ENCODE data around the gene CCDC74B. TPM values are rescaled to one million over a fixed set of nuclear protein-coding genes. Genes with fewer than 3 reads are reported as not detected.

The CCDC74B gene
- polyA plus RNA-seq, 1 donor (not counting 4 experiments of a cell fraction or from before 2014, with no cell fraction given), result 0.52 TPM

DNA sequence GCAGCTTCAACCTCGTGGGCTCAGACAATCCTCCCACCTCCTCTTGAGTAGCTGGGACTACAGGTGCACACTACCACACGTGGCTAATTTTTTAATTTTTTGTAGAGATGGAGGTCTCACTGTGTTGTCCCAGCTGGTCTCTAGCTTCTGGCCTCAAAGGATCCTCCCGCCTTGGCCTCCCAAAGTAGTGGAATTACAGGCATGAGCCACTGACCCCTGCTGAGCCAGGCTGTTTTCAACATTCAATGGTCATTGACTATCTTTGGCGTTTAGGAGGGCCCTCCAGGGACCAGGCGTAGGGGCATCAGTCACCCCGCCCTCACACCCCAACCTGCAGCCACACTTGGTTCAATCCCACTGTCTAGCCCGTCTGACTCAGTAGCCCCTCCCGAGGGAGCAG, 42.4 kb upstream of the CCDC74B start:
- Histone ChIP-seq H2AFZ (ENCODE audit: control insufficient read depth, low read length) (no peak overlapping the region), H3K36me3 (ENCODE audit: control insufficient read depth in 2 of 2, extremely low read depth in 1 of 2, insufficient read depth in 2 of 2, low read length in 2 of 2) (peaks cover 1 to 9% of the 10 kb centered on the region in 2 experiments), H3K9me1 (ENCODE audit: control insufficient read depth, extremely low read depth, insufficient read depth, low read length) (peaks cover 4% of the 10 kb centered on the region), H3K79me2 (ENCODE audit: control insufficient read depth, insufficient read depth, low read length) (peaks cover 30% of the 10 kb centered on the region), H3K27ac (ENCODE audit: control insufficient read depth, insufficient read depth, low read length) (no peak overlapping the region), H3K4me2 (ENCODE audit: control insufficient read depth, extremely low read depth, insufficient read depth, low read depth, low read length) (no peak overlapping the region), H3K4me1 (ENCODE audit: control insufficient read depth, extremely low read depth, insufficient read depth, low read length) (peaks cover 7% of the 10 kb centered on the region), H3K4me3 (ENCODE audit: control insufficient read depth in 2 of 3, extremely low read depth in 1 of 3, insufficient read depth in 2 of 3, low read depth in 1 of 3, low read length in 3 of 3) (no peak overlapping the region), H3K9ac (ENCODE audit: control insufficient read depth, extremely low read depth, insufficient read depth, low read length) (no peak overlapping the region), H3K9me3 (ENCODE audit: control insufficient read depth, low read depth, low read length) (no peaks in the 10 kb centered on the region), H4K20me1 (ENCODE audit: control insufficient read depth, extremely low read depth, insufficient read depth, low read length) (no peaks in the 10 kb centered on the region), H3K27me3 (ENCODE audit: control insufficient read depth, extremely low read depth, insufficient read depth, low read length) (no peaks in the 10 kb centered on the region)
- dilution Hi-C loops (cut with MboI; ENCODE audit: extremely low pct_ligation_motif_present, low sequenced_read_pairs), result no loop called here
- DNase-seq (ENCODE audit: low read depth, low spot score) (no peak), FAIRE-seq (no peak)
- TF ChIP-seq, protein P1, sequence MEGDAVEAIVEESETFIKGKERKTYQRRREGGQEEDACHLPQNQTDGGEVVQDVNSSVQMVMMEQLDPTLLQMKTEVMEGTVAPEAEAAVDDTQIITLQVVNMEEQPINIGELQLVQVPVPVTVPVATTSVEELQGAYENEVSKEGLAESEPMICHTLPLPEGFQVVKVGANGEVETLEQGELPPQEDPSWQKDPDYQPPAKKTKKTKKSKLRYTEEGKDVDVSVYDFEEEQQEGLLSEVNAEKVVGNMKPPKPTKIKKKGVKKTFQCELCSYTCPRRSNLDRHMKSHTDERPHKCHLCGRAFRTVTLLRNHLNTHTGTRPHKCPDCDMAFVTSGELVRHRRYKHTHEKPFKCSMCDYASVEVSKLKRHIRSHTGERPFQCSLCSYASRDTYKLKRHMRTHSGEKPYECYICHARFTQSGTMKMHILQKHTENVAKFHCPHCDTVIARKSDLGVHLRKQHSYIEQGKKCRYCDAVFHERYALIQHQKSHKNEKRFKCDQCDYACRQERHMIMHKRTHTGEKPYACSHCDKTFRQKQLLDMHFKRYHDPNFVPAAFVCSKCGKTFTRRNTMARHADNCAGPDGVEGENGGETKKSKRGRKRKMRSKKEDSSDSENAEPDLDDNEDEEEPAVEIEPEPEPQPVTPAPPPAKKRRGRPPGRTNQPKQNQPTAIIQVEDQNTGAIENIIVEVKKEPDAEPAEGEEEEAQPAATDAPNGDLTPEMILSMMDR (optimal IDR thresholded peaks at IDR 0.05 in 1 of 3, IDR thresholded peaks at IDR 0.05 in 1 of 3, conservative IDR thresholded peaks at IDR 0.05 in 1 of 3; ENCODE audit: extremely low read depth in 1 of 3, insufficient read depth in 2 of 3, low read length in 3 of 3), result no peak
- no peak for TF ChIP-seq EZH2 (IDR thresholded peaks at IDR 0.05; ENCODE audit: low read length)

DNA sequence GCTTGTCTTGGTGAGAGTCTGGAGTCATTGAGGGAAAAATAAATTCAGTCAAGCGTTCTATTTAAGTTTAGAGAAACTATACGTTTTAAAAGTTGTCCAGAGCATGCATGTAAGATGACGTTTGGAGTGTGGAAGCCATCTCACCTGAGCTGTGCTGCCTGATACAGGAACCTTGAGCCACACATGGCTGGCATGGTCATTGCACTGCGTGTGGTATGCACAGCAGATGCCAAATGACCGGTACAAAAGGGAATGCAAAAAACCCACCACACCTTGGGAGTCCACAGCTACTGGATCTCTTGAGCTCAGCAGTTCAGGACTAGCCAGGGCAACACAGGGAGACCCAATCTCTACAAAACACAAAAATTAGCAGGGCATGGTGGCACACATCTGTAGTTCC, 41.5 kb upstream of the CCDC74B start:
- Histone ChIP-seq H3K9me1 (ENCODE audit: control insufficient read depth, extremely low read depth, insufficient read depth, low read length) (peaks cover 4% of the 10 kb centered on the region), H3K27me3 (ENCODE audit: control insufficient read depth, extremely low read depth, insufficient read depth, low read length) (no peaks in the 10 kb centered on the region), H3K79me2 (ENCODE audit: control insufficient read depth, insufficient read depth, low read length) (peaks cover 31% of the 10 kb centered on the region), H2AFZ (ENCODE audit: control insufficient read depth, low read length) (no peak overlapping the region), H4K20me1 (ENCODE audit: control insufficient read depth, extremely low read depth, insufficient read depth, low read length) (no peaks in the 10 kb centered on the region), H3K4me1 (ENCODE audit: control insufficient read depth, extremely low read depth, insufficient read depth, low read length) (peaks cover 7% of the 10 kb centered on the region), H3K9me3 (ENCODE audit: control insufficient read depth, low read depth, low read length) (no peaks in the 10 kb centered on the region), H3K27ac (ENCODE audit: control insufficient read depth, insufficient read depth, low read length) (no peak overlapping the region), H3K36me3 (ENCODE audit: control insufficient read depth in 2 of 2, extremely low read depth in 1 of 2, insufficient read depth in 2 of 2, low read length in 2 of 2) (peaks cover 1 to 9% of the 10 kb centered on the region in 2 experiments), H3K9ac (ENCODE audit: control insufficient read depth, extremely low read depth, insufficient read depth, low read length) (no peak overlapping the region), H3K4me3 (ENCODE audit: control insufficient read depth in 2 of 3, extremely low read depth in 1 of 3, insufficient read depth in 2 of 3, low read depth in 1 of 3, low read length in 3 of 3) (no peak overlapping the region), H3K4me2 (ENCODE audit: control insufficient read depth, extremely low read depth, insufficient read depth, low read depth, low read length) (no peak overlapping the region)
- no peak for DNase-seq (ENCODE audit: low read depth, low spot score)
- no peak for TF ChIP-seq EZH2 (IDR thresholded peaks at IDR 0.05; ENCODE audit: low read length)
- no peak for FAIRE-seq
- dilution Hi-C loops (cut with MboI; ENCODE audit: extremely low pct_ligation_motif_present, low sequenced_read_pairs), result no loop called here

- peaks cover 4% of the 10 kb centered on the region for H3K9me1 ChIP-seq (ENCODE audit: control insufficient read depth, extremely low read depth, insufficient read depth, low read length)
- no peak overlapping the region for H3K4me3 ChIP-seq (ENCODE audit: control insufficient read depth in 2 of 3, extremely low read depth in 1 of 3, insufficient read depth in 2 of 3, low read depth in 1 of 3, low read length in 3 of 3)
- H3K27me3 ChIP-seq (ENCODE audit: control insufficient read depth, extremely low read depth, insufficient read depth, low read length), result no peaks in the 10 kb centered on the region
- no peaks in the 10 kb centered on the region for H4K20me1 ChIP-seq (ENCODE audit: control insufficient read depth, extremely low read depth, insufficient read depth, low read length)
- no peaks in the 10 kb centered on the region for H3K9me3 ChIP-seq (ENCODE audit: control insufficient read depth, low read depth, low read length)
- no peak for TF ChIP-seq EZH2 (IDR thresholded peaks at IDR 0.05; ENCODE audit: low read length)
- TF ChIP-seq, protein P1 (optimal IDR thresholded peaks at IDR 0.05 in 1 of 3, IDR thresholded peaks at IDR 0.05 in 1 of 3, conservative IDR thresholded peaks at IDR 0.05 in 1 of 3; ENCODE audit: extremely low read depth in 1 of 3, insufficient read depth in 2 of 3, low read length in 3 of 3), result no peak
- H3K4me1 ChIP-seq (ENCODE audit: control insufficient read depth, extremely low read depth, insufficient read depth, low read length), result peaks cover 7% of the 10 kb centered on the region
- H2AFZ ChIP-seq (ENCODE audit: control insufficient read depth, low read length), result no peak overlapping the region
- no peak overlapping the region for H3K9ac ChIP-seq (ENCODE audit: control insufficient read depth, extremely low read depth, insufficient read depth, low read length)
- peaks cover 1 to 9% of the 10 kb centered on the region in 2 experiments for H3K36me3 ChIP-seq (ENCODE audit: control insufficient read depth in 2 of 2, extremely low read depth in 1 of 2, insufficient read depth in 2 of 2, low read length in 2 of 2)
- no peak for DNase-seq (ENCODE audit: low read depth, low spot score)
- dilution Hi-C loops (cut with MboI; ENCODE audit: extremely low pct_ligation_motif_present, low sequenced_read_pairs), result no loop called here
- H3K79me2 ChIP-seq (ENCODE audit: control insufficient read depth, insufficient read depth, low read length), result peaks cover 35% of the 10 kb centered on the region
- FAIRE-seq, result no peak
- no peak overlapping the region for H3K27ac ChIP-seq (ENCODE audit: control insufficient read depth, insufficient read depth, low read length)
- no peak overlapping the region for H3K4me2 ChIP-seq (ENCODE audit: control insufficient read depth, extremely low read depth, insufficient read depth, low read depth, low read length)
Observed at GRCh38 chr2:130185896-130186295, 41.0 kb upstream of the CCDC74B start.
